Heart left ventricle (tissue), 16 donors: ENCODE data around the gene FAM98C. TPM values are rescaled to one million over a fixed set of nuclear protein-coding genes. Genes with fewer than 3 reads are reported as not detected.
A peak's percentile ranks its signal among the peaks of the same experiment; 100 is the strongest.
"Not testable (repeated sequence)": the region's sequence is repeated elsewhere in the genome, so short reads cannot be mapped to it uniquely, and the experiment has no call there.

Experiments
- ATAC-seq, 4 donors: fragments of 200-7000 bp; cut with Tn5 transposase; one replicate each; pipeline ENCODE4 v1.9.1; 2020 to 2022; ENCODE audit warnings: moderate library complexity in 4 of 4, mild to moderate bottlenecking in 3 of 4, moderate number of reproducible peaks in 1 of 4
- DNase-seq, 5 donors: peaks; one replicate each; pipeline ENCODE4 v3.0.0-alpha.2; 2020
- H3K27ac ChIP-seq, 12 donors: fragments of 200-600 bp; sonication (generic) in 4 of 12; one replicate each; pipeline versions ENCODE4 v1.5.0 to v1.8.0; 2016 to 2022; ENCODE audit warnings: mild to moderate bottlenecking in 2 of 12
- H3K27me3 ChIP-seq, 9 donors: fragments of 200-600 bp; sonication (generic) in 2 of 9; one replicate each; pipeline versions ENCODE4 v1.5.1 to v1.8.0; 2016 to 2022; ENCODE audit warnings: mild to moderate bottlenecking in 3 of 9
- H3K36me3 ChIP-seq, 9 donors: fragments of 200-600 bp; sonication (generic) in 2 of 9; one replicate each; pipeline versions ENCODE4 v1.5.0 to v1.8.0; 2018 to 2022; ENCODE audit warnings: mild to moderate bottlenecking in 2 of 9
- H3K4me1 ChIP-seq, 12 donors: fragments of 200-600 bp; sonication (generic) in 4 of 12; one replicate each; pipeline versions ENCODE4 v1.5.0 to v1.8.0; 2016 to 2022; ENCODE audit warnings: mild to moderate bottlenecking in 3 of 12
- H3K4me3 ChIP-seq, 12 donors: fragments of 200-600 bp; sonication (generic) in 4 of 12; one replicate each; pipeline versions ENCODE4 v1.5.0 to v1.8.0; 2017 to 2022; ENCODE audit warnings: mild to moderate bottlenecking in 9 of 12, moderate library complexity in 4 of 12
- H3K9me3 ChIP-seq, 12 donors: fragments of 200-600 bp; sonication (generic) in 4 of 12; one replicate each; pipeline versions ENCODE4 v1.5.0 to v1.8.0; 2016 to 2022; ENCODE audit warnings: mild to moderate bottlenecking in 1 of 12
- CTCF ChIP-seq, 12 donors: fragments of 200-600 bp; sonication (generic) in 4 of 12; IDR thresholded peaks; one replicate each; pipeline versions ENCODE4 v1.5.0 to v1.8.0; 2018 to 2022; ENCODE audit warnings: antibody characterized with exemption in 12 of 12, mild to moderate bottlenecking in 5 of 12
- POLR2A ChIP-seq, 2 donors: fragments of 450-650 bp; IDR thresholded peaks; one replicate each; pipeline ENCODE4 v1.6.1; 2017; ENCODE audit warnings: antibody characterized with exemption in 2 of 2, mild to moderate bottlenecking in 2 of 2, moderate library complexity in 2 of 2
- WGBS, 4 donors: extraction: QIAGEN DNeasy Blood & Tissue Kit in 2 of 4; methylation state at CpG; one replicate each; pipeline versions ENCODE4 v1.1.5 to v1.1.7; 2013 to 2018; 5-methylcytosine and 5-hydroxymethylcytosine counted together
- intact Hi-C, 10 donors: fragments of 100-400 bp; cut with DNase I; formaldehyde crosslinking; loops; one replicate each; pipeline versions ENCODE4 v1.11.1 to v1.14.2; 2022
- polyA plus RNA-seq, 2 donors: library from polyadenylated mRNA; stranded (reverse); fragments of 200-250 nt; gene quantifications; one replicate each; pipeline ENCODE4 v1.2.3, GENCODE V29; 2013
- total RNA-seq, 9 donors: library from RNA; depleted of rRNA in 2 of 9; stranded (reverse); fragments of >200 nt in 2 of 9; fragmentation: NEBNext Ultra II Directional in 3 of 9; extraction: Animal tissue kit (Norgen Biotek cat#: 25700) in 3 of 9; gene quantifications; one replicate each; pipeline versions ENCODE4 v1.1.0 to v1.2.4, GENCODE V29; 2016 to 2023
- donor health status: ischemic (EF 13 %, LVEDD 7.1; RV severe dilation, severe dysfunction).
- donor health status: healthy with polysubstance abuse.
- donor health status: DM: no; HTN: yes; CAD: no.
- donor health status: DM: no; HTN: no; CAD: no.
- donor health status: ischemic (EF 25% LVEDD 6.9; RV normal size, moderate dysfunction).
- donor health status: ischemic (EF 25% LVEDD 5.7; RV mildly dilated, moderate dysfunction).
- donor health status: healthy.
- donor health status: DM: yes; HTN: yes; CAD: no.
- donor health status: ischemic (EF 35%, LVEDD 5.7; RV mildly dilated, moderate dysfunction).
- donor health status: nonischemic (EF 11% LVEDD 7.7; RV severe dilation, severe dysfunction).
- donor health status: DM: yes; HTN: yes; CAD: no.
- donor health status: PGD.
- donor health status: ischemic (EF 29% LVEDD 5.4; RV normal size, mild dysfunction).
- donor health status: nonischemic (EF 23%, LVEDD 6.1; RV moderate dilation, normal function).

The FAM98C gene
- total and polyA plus RNA-seq, 11 donors, result 9.3 to 15.8 (median 11.8) TPM

GRCh38 chr19:38425222-38425809 lies 22.4 kb downstream of the FAM98C start:
- H3K36me3 ChIP-seq, result no peaks in the 10 kb centered on the region
- intact Hi-C loops, result no loop called here
- H3K9me3 ChIP-seq, result no peaks in the 10 kb centered on the region
- DNase-seq, result no peak
- TF ChIP-seq POLR2A (IDR thresholded peaks at IDR 0.05), result no peak
- TF ChIP-seq CTCF (IDR thresholded peaks at IDR 0.05), result no peak
- 65 to 71% (median 70%) methylated on average over 5 to 7 of the region's 7 CpGs for WGBS, 4 donors
- peaks cover 0 to 13% (median 0%) of the 10 kb centered on the region in 9 donors for H3K27me3 ChIP-seq
- peak overlapping the region in 2 of 12 donors; percentile 25 to 72 for H3K27ac ChIP-seq
- ATAC-seq, result peak in 2 of 4 donors; percentile 24 to 26
- peaks cover 0 to 10% (median 0%) of the 10 kb centered on the region in 12 donors for H3K4me1 ChIP-seq
- peak overlapping the region in 9 of 12 donors; percentile 18 to 61 (median 34) for H3K4me3 ChIP-seq

- ATAC-seq (peak; percentile 41 to 80 (median 59)), DNase-seq (peak in 4 of 5 donors; percentile 29 to 76 (median 58))
Observed at GRCh38 chr19:38425810-38426466, 23.0 kb downstream of the FAM98C start, which contains the start of gene RASGRP4. Gene RASGRP4 (minus strand): TSS chr19:38426219. CDS start chr19:38426091, 128 bp downstream.

GRCh38 chr19:38427035-38427677 lies 24.3 kb downstream of the FAM98C start:
- H3K4me3 ChIP-seq, DNase-seq, intact Hi-C loops, H3K27ac ChIP-seq, H3K9me3 ChIP-seq, H3K36me3 ChIP-seq, ATAC-seq: not testable (repeated sequence)
- WGBS, 4 donors, result 67 to 77% (median 72%) methylated on average over 16 to 17 of the region's 17 CpGs
- Histone ChIP-seq H3K27me3 (peaks cover 0 to 15% (median 0%) of the 10 kb centered on the region in 9 donors), H3K4me1 (peaks cover 0 to 10% (median 0%) of the 10 kb centered on the region in 12 donors)

More at GRCh38 chr19:38425810-38426466, 23.0 kb downstream of the FAM98C start, which contains the start of gene RASGRP4:
- intact Hi-C loops, result no loop called here
- peaks cover 0 to 10% (median 0%) of the 10 kb centered on the region in 12 donors for H3K4me1 ChIP-seq
- peaks cover 0 to 13% (median 0%) of the 10 kb centered on the region in 9 donors for H3K27me3 ChIP-seq
- no peak for TF ChIP-seq CTCF (IDR thresholded peaks at IDR 0.05)
- TF ChIP-seq POLR2A (IDR thresholded peaks at IDR 0.05), result no peak
- H3K36me3 ChIP-seq, result no peaks in the 10 kb centered on the region
- WGBS, 4 donors, result 16 to 21% (median 17%) methylated on average over 19 to 20 of the region's 20 CpGs
- peak within 1 kb of the TSS in 2 of 12 donors; percentile 25 to 72 for H3K27ac ChIP-seq
- no peaks in the 10 kb centered on the region for H3K9me3 ChIP-seq
- peak within 1 kb of the TSS in 9 of 12 donors; percentile 18 to 61 (median 34) for H3K4me3 ChIP-seq

GRCh38 chr19:38429055-38429810 lies 26.3 kb downstream of the FAM98C start:
- Histone ChIP-seq H3K27ac (no peak overlapping the region), H3K9me3 (no peaks in the 10 kb centered on the region), H3K4me3 (no peak overlapping the region), H3K36me3 (no peaks in the 10 kb centered on the region), H3K4me1 (peaks cover 0 to 19% (median 0%) of the 10 kb centered on the region in 12 donors), H3K27me3 (peaks cover 0 to 32% (median 15%) of the 10 kb centered on the region in 9 donors)
- DNase-seq (no peak), ATAC-seq (no peak)
- intact Hi-C loops, result no loop called here
- TF ChIP-seq POLR2A (IDR thresholded peaks at IDR 0.05) (no peak), CTCF (IDR thresholded peaks at IDR 0.05) (no peak)
- 62 to 70% (median 68%) methylated on average over 14 of the region's 14 CpGs for WGBS, 4 donors
